Measurements from ENCODE around the gene C19orf67.
A peak's percentile ranks its signal among the peaks of the same experiment; 100 is the strongest.
"Not testable (repeated sequence)": the region's sequence is repeated elsewhere in the genome, so short reads cannot be mapped to it uniquely, and the experiment has no call there.

C19orf67 gene

GRCh38 chr19:14056069-14056666, 29.4 kb downstream of the C19orf67 start:
- DNase-seq (ENCODE audit: low spot score), result no peak

GRCh38 chr19:14055396-14055795, 30.2 kb downstream of the C19orf67 start:
- DNase-seq (ENCODE audit: low spot score), result no peak

DNA sequence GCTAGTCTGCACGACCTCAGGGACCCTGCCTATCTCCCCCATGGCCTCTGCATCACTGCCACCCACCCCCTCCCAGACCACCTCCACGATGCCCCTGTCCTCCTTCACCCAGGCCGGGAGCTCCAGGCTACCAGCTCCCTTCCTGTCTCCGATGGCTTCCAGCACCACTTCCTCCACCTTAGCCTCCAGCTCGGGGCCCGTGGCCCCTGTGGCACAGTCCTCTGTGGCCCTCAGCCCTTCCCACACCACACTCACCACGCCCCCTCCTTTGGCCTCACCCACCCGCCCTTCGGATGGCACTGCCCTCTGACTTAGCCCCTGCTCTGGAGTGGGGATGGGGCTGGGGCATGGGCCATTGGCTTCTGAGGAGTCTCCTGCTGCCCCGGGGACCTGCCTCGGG, 30.9 kb downstream of the C19orf67 start:
- no peak for DNase-seq (ENCODE audit: low spot score)

- DNase-seq (ENCODE audit: low spot score), result no peak
Measured at GRCh38 chr19:14054099-14054498, 31.5 kb downstream of the C19orf67 start.

DNA sequence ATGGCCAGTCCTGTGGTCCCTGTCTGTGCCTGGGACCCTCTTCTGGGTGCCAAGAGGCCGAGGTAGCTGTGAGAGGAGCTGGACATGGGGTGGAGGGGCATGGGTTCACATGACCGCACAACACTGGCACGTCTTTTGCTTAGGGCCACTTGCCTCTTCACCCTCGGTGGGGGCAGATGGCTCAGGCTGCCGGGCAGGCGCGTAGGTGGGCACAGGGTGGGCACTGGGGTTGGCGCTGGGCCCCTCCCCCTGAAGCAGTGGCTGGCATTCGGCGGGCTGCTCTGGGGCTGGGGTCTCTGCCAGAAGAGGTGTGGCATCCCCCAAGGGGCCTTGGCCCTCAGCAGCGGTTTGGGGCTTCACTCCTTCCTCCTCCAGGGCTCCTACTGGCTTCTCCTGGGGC, 32.1 kb downstream of the C19orf67 start:
- no peak for DNase-seq (ENCODE audit: low spot score)

GRCh38 chr19:14053032-14053431, 32.6 kb downstream of the C19orf67 start:
- DNase-seq (ENCODE audit: low spot score), result no peak

DNA sequence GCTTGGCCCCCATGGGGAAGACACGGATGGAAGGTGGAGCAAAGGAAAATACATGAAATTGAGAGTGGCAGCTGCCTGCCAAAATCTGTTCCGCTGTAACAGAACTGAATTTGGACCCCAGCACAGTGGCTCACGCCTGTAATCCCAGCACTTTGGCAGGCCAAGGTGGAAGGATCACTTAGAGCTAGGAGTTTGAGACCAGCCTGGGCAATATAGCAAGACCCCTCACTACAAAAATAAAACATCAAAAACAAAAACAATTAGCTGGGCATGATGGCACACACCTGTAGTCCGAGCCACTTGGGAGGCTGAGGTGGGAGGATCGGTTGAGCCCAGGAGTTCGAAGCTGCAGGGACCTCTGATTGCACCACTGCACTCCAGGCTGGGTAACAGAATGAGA, 33.1 kb downstream of the C19orf67 start:
- DNase-seq (ENCODE audit: low spot score), result no peak

GRCh38 chr19:14051980-14052379, 33.6 kb downstream of the C19orf67 start:
- no peak for DNase-seq (ENCODE audit: low spot score)

GRCh38 chr19:14050961-14051360, 34.6 kb downstream of the C19orf67 start:
- DNase-seq (ENCODE audit: low spot score), result not testable (repeated sequence)

GRCh38 chr19:14050512-14050911, 35.1 kb downstream of the C19orf67 start:
- no peak for DNase-seq (ENCODE audit: low spot score)

GRCh38 chr19:14048443-14049153, 37.0 kb downstream of the C19orf67 start:
- DNase-seq (ENCODE audit: low spot score), result peak; percentile 88

GRCh38 chr19:14047866-14048265, 37.7 kb downstream of the C19orf67 start:
- not testable (repeated sequence) for DNase-seq (ENCODE audit: low spot score)

GRCh38 chr19:14042659-14043608, 42.6 kb downstream of the C19orf67 start:
- peak; percentile 78 for DNase-seq (ENCODE audit: low spot score)

DNA sequence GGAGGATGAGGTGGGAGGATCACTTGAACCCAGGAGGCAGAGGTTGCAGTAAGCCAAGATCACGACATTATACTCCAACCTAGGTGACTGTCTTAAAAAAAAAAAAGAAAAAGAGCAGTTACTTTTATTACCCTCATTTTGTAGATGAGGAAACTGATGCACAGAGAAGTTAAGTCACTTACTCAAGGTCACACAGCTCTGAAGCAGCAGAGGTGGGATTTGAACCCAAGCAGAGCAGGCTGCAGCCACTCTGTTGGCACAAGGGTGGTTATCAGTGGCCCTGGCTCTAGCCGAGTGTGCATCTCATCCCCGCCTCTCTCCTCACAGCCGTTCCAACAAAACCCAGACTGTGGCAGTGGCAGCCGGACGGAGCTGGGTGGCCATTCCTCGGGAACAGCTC, 46.4 kb downstream of the C19orf67 start:
- DNase-seq (ENCODE audit: low spot score), result no peak

DNA sequence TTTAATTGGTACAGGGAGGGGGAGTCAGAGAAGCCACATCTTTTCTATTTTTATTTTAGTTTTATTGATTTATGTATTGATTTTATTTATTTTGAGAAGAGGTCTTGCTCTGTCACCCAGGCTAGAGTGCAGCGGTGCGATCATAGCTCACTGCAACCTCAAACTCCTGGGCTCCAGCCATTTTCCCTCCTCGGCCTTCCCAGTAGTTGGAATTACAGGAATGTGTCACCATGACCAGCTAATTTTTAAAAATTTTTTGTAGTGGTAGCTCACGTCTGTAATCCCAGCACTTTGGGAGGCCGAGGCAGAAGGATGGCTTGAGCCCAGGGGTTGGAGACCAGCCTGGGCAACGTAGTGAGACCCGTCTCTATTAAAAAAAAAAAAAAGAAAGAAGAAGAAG, 49.9 kb downstream of the C19orf67 start:
- no peak for DNase-seq (ENCODE audit: low spot score)

GRCh38 chr19:14035159-14035558, 50.4 kb downstream of the C19orf67 start:
- not testable (repeated sequence) for DNase-seq (ENCODE audit: low spot score)

DNA sequence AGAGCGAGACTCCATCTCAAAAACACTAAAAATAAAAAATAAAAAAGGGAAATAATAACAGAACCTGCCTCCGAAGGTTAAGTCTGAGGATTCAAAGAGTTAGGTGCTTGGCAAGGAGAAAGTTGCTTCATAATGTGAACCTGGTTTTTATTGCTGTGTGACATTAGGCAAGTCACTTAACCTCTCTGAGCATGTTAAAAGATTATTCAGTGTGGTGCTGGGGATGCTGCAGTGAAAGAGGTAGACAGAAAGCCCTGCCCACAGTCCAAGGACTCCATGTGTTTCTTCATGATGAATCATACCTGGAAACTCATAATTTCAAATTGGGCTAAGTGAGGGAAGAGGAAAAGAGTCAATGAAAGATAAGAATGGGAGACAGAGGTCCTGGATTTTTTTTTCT, 51.6 kb downstream of the C19orf67 start:
- DNase-seq (ENCODE audit: low spot score), result no peak

- DNase-seq (ENCODE audit: low spot score), result peak; percentile 83
Measured at GRCh38 chr19:14031719-14032480, 53.7 kb downstream of the C19orf67 start, which contains the start of gene IL27RA. Gene IL27RA (plus strand): TSS chr19:14031762. CDS start chr19:14031873, 111 bp downstream.

Data from iPS-NIHi11 (cell line).